Lung microvascular endothelial cell (primary cell): ENCODE data around the gene ADAMTS18. TPM values are rescaled to one million over a fixed set of nuclear protein-coding genes. Genes with fewer than 3 reads are reported as not detected.
A peak's percentile ranks its signal among the peaks of the same experiment; 100 is the strongest.

Source experiments
- DNase-seq, 2 donors: peaks; one replicate each; pipeline versions ENCODE4 v3.0.0 to v3.0.0-alpha.2; 2010; ENCODE audit warnings: low read depth in 2 of 2
- total RNA-seq: library from RNA; depleted of rRNA; stranded (reverse); fragments of >200 nt; gene quantifications from 2 replicates; pipeline ENCODE4 v1.2.1, GENCODE V29; 2014

Gene ADAMTS18
- total RNA-seq, 1 donor from 2014 or later = 11.5 TPM

- no peak for DNase-seq
These were observed 107.1 kb downstream of the ADAMTS18 start for GRCh38 chr16:77327717-77328116.

GRCh38 chr16:77324729-77325128 lies 110.1 kb downstream of the ADAMTS18 start:
- DNase-seq = no peak

- DNase-seq = no peak
These were observed 111.1 kb downstream of the ADAMTS18 start for GRCh38 chr16:77323695-77324094.

GRCh38 chr16:77322757-77323156 lies 112.1 kb downstream of the ADAMTS18 start:
- no peak for DNase-seq

GRCh38 chr16:77317059-77317458 lies 117.8 kb downstream of the ADAMTS18 start:
- DNase-seq = no peak

- DNase-seq = no peak
These were observed 124.0 kb downstream of the ADAMTS18 start for GRCh38 chr16:77310877-77311276.

GRCh38 chr16:77308163-77308561 lies 126.7 kb downstream of the ADAMTS18 start:
- DNase-seq = peak; percentile 89 to 91

GRCh38 chr16:77307426-77308162 lies 127.2 kb downstream of the ADAMTS18 start:
- no peak for DNase-seq

- DNase-seq = no peak
These were observed 128.8 kb downstream of the ADAMTS18 start for GRCh38 chr16:77306075-77306474.

GRCh38 chr16:77304877-77305276 lies 130.0 kb downstream of the ADAMTS18 start:
- DNase-seq = no peak

GRCh38 chr16:77304134-77304533 lies 130.7 kb downstream of the ADAMTS18 start:
- no peak for DNase-seq

- no peak for DNase-seq
These were observed 132.2 kb downstream of the ADAMTS18 start for GRCh38 chr16:77302674-77303073.

GRCh38 chr16:77302249-77302648 lies 132.6 kb downstream of the ADAMTS18 start:
- no peak for DNase-seq

- DNase-seq = peak in 1 of 2 donors; percentile 18
These were observed 134.6 kb downstream of the ADAMTS18 start for GRCh38 chr16:77300256-77300655.

GRCh38 chr16:77299395-77299794 lies 135.4 kb downstream of the ADAMTS18 start:
- peak in 1 of 2 donors; percentile 22 for DNase-seq

GRCh38 chr16:77298418-77299360 lies 136.1 kb downstream of the ADAMTS18 start:
- peak; percentile 28 to 98 for DNase-seq

- peak in 1 of 2 donors; percentile 60 for DNase-seq
These were observed 136.8 kb downstream of the ADAMTS18 start for GRCh38 chr16:77297996-77298395.

GRCh38 chr16:77295896-77296295 lies 138.9 kb downstream of the ADAMTS18 start:
- DNase-seq = no peak

GRCh38 chr16:77290451-77291115 lies 144.3 kb downstream of the ADAMTS18 start:
- peak; percentile 28 to 35 for DNase-seq

GRCh38 chr16:77289331-77289809 lies 145.5 kb downstream of the ADAMTS18 start:
- DNase-seq = peak in 1 of 2 donors; percentile 53

- peak; percentile 37 to 89 for DNase-seq
These were observed 146.6 kb downstream of the ADAMTS18 start for GRCh38 chr16:77288222-77288621.

- no peak for DNase-seq
These were observed 149.2 kb downstream of the ADAMTS18 start for GRCh38 chr16:77285676-77286075.
